GM12873 (cell line): ENCODE measurements around the gene HTR3C.

Experiments used
- CTCF ChIP-seq: IDR thresholded peaks from 2 replicates; pipeline ENCODE4 v1.5.1; 2012; ENCODE audit warnings: low read depth, mild to moderate bottlenecking, moderate library complexity, low read length, control low read depth; ENCODE audit not compliant: insufficient read depth; ENCODE audit errors: missing control alignments

The HTR3C gene

GRCh38 chr3:184042617-184043016 is 10.2 kb upstream of the HTR3C start:
- no peak for TF ChIP-seq CTCF

GRCh38 chr3:184045995-184046394 is 6.9 kb upstream of the HTR3C start:
- TF ChIP-seq CTCF = no peak

- TF ChIP-seq CTCF = no peak
These were observed 2.5 kb upstream of the HTR3C start for GRCh38 chr3:184050217-184050847.

GRCh38 chr3:184058029-184058428 is 5.2 kb downstream of the HTR3C start:
- TF ChIP-seq CTCF = no peak

- no peak for TF ChIP-seq CTCF
These were observed 6.6 kb downstream of the HTR3C start for GRCh38 chr3:184059424-184059823.

- no peak for TF ChIP-seq CTCF
These were observed 9.8 kb downstream of the HTR3C start for GRCh38 chr3:184062637-184063036.

- TF ChIP-seq CTCF = no peak
These were observed 13.4 kb downstream of the HTR3C start for GRCh38 chr3:184066211-184066610.
